NCI-H2196 (cell line): ENCODE measurements around the gene MAFB.
A peak's percentile ranks its signal among the peaks of the same experiment; 100 is the strongest.

Source experiments
- DNase-seq: peaks from one replicate; lab custom pipeline; 2025; ENCODE audit not compliant: unreplicated experiment; lab: John Stamatoyannopoulos, UW

The MAFB gene

DNA sequence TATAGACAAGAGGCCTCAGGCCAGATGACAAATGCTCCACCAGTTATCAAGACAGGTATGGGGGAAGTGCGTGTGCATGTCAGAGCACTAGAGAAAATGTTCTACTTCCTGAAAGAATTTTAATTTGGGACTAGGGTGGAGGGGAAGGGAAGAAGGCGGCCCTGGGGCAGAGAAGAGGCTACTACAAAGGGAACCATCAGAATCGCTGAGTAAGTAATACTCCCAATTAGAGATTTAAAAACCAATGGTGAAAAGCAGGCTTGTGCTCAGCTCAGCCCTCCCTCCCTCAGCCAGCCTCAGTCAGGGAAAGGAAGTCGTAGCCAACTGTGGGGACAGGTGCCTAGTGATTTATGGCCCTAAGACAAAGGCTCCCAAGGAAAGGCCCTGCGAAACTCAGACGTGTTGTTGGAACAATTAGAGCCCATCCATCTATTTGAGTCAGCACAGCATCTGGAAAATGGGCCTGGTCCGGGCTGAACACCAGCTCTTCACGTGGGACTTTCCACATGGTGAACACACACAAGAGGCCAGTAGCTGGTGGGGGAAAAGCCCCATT, 15.0 kb upstream of the MAFB start:
- DNase-seq: no peak

DNA sequence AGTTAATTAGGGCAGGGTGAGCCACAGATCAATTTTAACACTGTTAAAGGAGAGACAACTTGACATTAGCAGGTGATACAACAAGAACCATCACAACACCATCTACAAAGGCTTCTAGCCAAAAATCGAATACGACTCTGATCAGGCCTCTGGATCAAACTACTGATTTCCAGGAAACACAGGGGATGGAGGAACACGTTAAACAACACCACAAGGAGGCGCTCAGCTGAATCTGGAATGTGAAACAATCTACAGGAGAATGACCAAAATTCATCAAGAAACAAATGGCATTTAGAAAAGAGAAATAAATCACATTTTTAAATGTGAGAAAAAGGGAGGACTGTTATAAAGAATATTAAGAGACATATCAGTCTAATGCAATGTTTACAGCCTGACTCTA, 13.5 kb upstream of the MAFB start:
- no peak for DNase-seq

DNA sequence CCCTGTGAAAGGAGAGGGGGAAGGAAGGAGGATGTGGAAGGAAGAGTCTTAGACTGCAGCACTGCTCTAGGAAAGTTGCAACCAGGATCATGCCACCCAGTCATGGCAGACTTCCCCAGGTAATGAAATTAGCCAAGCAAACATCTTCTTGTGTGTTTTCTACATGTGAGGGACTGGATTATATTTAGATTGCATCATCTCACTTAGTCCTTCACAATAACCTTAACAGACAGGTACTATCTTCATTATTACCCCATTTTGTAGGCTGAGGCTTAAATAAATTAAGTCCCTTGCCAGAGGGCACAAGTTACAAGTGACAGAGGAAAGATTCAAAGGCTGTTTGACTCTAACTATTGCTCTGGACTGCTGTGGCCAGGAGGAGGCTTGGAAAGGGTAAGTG, 9.7 kb upstream of the MAFB start:
- DNase-seq: no peak

DNA sequence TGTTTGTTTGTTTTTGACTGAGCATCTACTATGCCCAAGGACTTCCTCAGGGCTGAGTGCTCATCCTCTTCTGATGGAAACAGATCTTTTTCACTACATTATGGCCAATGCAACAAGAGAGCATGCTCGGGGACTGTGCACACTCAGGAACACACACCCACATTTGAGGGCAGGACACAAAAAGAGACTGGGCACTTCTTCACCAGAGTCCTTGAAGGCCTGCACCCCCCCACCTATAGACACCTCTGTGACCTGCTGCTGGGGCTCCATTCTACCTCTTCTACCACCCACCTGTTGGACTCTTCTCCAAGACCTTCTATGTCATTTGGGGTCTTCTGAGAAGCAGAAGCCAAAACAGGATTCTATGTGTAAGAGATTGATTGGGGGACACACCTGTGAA, 9.2 kb upstream of the MAFB start:
- DNase-seq: no peak

DNA sequence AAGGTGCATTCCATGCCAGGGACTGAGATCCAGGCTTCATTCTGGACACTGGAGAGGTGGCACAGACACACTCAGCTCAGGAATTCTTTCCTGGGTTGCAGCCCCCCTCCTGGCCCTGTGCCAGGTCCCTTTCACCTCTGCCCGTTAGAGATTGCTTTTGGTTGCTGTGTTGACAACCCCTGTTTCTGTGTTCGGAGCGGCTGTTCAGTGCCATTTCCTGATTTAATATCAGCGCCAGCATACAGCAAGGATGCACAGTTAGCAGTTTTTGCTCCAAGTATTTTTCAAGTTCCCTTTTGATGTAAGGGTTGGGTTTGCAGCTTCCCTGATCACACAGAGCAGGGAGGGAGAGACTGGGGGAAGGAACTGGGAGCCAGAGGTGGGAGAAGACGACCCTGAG, 8.5 kb upstream of the MAFB start:
- DNase-seq: no peak

DNA sequence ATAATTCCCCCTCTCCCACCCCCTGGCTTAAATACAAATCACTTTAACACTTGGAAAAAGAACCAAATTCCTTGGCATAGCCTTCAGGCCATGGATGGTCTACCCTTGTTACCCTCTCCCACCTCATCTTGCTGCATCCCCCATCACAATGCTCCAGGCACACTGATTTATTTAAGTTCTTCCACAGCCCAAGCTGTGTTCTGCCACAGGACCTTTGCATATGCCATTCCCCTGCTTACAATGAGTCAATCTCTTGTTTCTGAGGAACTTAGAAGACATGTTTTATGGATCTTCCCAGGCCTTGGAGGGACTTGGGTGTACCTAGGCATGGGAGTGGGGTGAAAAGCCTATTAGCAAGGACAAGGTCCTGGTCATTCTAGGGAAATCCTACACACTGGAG, 6.2 kb upstream of the MAFB start:
- DNase-seq: no peak

DNA sequence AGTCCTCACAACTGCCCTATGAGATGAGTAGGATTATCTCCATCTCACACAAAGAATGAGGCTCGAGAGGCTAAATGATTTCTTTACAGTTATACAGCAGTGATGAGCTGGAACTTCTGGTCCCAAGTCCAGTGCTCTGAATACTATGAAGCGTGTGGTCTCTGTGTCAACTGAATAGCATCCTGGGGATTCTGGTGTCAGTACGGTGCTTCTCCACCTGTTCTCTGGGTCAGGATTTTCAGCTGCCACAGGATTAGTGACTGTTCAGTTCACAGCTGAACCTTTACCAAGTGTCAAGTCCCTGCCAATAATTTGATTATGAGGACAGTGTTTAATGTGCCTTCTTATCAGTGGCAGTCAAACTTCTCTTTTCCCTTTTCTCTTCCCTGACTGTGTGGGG, 5.2 kb upstream of the MAFB start:
- DNase-seq: no peak

DNA sequence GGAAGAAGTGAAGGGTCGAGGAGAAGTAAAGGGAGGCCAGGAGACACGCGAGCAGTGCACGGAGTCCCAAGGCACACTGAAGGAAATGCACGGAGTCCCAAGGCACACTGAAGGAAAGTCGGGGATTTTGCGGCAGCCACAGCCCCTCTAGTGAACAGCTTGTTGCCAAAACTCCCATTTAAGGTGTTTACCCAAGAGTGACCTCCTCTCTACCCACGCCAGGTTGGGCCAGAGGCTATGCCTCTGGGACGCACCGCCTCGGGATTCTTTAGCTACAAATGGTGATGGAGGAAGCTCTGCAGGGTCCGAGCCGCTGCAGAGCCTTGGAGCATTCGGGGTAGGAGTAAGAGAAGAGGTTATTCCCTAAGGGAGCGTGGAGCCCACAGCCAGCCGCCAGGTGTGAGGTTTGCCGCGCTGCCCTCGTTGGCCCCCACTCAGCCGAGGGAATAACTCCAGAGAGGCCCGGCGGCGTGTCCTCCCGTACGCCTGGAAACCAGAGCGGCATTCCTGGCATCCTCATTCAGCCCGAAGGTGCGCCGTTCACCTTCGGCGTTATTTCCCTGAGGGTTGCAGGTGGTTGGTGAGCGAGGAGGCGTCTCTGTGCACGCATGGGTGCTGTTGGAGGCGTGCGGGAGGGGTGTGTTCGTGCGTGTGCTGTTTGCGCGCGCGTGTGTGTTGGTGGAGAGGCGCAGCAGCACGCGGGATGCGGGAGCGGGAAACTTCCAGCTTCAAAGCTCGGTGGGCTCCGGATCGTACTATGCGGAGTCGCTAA, 3.4 kb upstream of the MAFB start:
- no peak for DNase-seq

DNA sequence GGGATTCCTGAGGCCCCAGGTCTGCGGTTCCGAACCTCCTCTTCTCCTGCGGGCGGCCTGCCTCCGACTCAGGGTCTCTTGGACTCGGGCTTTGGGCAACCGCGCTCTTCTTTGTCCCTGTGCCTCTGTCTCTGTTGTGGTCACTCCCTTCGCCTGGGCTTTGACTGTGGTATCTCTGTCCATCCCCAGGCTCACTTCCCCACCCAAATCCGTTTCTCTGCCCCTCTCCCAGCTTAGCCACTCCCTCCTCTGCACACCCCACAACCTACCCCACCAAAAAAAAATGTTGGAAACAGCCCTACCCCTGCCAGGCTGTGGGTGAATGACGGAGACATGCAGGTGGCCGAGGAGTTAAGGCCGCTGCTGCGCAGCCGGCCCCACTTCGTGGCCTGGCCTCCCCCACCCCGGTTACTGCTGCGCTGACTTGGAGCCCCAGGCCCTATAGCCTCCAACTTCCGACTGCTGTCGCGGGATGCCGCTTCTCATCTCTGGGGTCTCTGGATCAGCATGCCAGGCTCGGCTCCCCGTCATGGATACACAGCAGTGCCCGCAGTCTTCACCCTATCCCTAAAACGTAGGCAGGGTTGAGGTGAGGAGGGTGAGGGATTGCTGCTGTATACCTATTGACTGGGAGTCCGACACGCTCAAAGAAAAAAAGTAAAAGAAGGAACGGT, 2.7 kb upstream of the MAFB start:
- no peak for DNase-seq

DNA sequence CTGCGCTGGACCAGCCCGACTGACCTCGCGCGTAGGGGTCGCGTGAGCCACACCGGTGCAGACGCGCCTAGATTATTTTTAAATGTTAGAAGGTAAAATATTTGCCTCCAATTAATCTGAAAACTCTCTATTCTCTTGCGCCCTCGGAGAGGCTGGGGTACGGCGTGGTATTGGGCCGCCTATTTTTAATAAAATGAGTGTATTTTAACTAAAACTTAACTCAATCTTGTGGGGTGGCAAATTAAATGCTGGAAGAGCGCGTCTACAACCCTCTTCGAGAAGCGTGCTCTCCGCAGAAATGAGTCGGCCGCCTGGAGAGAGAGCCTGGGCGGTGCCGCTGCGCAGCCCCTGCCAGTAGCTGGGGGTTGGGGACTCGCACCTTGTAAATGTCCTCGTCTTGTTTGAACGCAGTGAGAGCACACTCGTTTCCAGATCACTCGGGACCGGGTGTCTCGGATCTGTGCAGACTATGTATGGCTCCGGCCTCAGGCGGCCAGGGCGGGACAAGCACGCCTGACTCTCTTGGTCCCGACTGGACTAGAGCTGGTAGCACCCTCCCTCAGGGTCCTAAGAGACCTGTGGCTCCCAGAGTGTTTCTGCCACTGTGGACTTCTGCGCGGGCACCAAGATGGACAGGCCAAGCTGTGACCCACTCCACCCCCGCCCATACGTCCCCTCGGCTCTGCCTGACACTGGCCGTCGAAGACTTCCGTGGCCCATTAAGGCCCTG, 2.0 kb upstream of the MAFB start:
- no peak for DNase-seq

DNA sequence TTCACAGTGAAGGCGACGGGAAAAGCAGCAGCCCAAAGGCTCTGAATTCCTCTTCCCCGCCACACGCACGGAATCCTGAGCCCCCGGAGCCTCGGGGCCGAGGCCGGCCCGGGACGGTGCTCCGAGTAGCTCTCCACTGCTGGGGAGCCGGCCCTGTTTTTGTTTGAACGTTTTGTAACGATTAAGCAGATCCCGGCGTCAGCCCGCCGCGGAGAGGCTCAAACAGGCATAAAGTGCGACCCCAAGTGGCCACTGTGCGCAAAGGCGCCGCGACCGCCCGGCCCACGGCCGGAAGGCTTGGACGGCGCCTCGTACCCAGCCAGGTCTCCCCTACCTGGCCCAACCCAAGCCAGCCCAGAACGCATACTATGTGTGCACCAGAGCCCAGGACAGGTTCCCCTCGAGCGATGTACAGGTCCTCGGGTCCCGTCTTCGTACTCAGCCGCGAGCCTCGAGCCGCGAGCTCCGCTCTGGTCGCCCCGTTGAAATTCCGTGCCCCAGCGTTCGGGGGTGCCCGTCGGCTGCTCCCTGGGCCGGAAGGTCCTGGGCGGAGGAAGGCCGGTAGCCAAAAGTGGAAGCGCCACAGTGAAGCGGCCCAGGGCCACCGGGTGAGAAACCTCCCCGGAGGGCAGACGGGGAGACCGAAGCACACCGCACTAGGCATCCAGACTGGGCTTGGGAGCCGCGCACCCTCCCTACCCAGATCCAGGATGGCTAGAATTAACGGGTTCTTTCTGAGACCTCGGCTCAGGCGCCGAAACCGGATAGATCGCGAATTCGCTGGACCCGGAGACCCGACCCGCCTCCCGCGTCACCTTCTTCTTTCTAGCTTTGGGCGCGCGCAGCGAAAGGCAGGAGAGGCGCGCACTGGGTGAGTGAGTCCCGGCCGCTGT, 1.2 kb upstream of the MAFB start:
- DNase-seq: peak; percentile 67

DNA sequence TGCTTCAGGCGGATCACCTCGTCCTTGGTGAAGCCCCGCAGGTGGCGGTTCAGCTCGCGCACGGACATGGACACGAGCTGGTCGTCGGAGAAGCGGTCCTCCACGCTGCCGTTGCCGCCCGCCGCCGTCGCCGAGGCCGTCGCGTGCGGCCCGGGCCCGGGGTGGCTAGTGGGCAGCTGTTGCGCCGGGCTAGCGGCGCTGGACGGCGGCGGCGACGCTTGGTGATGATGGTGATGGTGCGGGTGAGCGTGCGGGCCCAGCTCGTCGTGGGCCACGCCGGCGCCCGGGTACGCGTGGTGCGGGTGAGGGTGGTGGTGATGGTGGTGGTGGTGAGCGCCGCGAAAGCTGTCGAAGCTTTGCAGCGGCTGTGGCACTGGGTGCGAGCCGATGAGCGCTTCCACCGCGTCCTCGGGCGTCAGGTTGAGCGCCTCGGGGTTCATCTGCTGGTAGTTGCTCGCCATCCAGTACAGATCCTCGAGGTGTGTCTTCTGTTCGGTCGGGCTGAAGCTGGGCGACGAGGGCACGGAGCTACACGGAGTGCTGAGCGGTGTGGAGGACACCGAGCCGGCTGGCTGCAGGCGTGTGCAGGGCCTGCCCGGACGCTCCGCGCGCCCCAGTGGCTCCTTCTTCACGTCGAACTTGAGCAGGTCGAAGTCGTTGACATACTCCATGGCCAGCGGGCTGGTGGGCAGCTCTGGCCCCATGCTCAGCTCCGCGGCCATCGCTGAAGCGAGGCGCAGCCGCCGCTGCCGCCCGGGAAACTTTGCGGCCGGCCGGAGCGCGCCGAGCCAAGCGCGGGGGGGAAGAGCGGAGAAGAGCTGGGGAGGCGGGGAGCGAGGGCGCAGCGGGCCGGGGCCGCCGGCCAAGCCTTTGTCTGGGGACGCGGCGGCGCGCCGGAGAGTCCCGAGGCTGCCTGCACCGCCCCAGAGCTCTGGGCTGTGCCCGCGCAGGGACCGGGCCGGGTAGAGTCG, 622 bp downstream of the MAFB start:
- no peak for DNase-seq

DNA sequence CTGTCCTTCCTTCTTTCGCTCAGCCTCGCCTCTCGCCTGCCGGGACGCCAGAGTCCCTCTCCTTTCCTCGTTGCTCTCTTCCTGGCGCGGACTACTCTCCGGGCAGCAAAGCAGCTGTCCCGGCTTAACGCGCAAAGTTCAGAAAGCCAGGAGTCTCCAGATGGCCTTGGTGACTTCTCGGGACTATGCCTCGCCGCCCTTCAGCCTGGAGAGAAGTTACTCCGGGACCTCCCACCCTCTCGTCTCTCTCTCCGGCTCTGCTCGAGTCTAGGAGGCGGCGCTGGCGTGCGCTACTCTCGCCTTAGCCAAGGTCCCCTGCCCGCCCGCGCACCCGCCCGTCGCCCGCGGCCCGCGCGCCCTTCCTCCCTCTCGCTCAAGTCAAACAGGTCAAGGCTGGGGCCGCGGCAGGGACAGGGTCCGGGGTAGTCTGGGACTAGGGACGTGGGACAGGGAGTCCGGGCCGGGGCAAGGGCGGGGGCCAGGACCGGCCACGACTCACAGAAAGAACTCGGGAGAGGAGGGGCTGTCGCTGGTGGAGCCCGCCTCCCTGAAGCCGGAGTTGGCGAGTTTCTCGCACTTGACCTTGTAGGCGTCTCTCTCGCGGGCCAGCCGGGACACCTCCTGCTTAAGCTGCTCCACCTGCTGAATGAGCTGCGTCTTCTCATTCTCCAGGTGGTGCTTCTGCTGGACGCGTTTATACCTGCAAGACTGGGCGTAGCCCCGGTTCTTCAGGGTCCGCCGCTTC, 1.5 kb downstream of the MAFB start:
- no peak for DNase-seq

DNA sequence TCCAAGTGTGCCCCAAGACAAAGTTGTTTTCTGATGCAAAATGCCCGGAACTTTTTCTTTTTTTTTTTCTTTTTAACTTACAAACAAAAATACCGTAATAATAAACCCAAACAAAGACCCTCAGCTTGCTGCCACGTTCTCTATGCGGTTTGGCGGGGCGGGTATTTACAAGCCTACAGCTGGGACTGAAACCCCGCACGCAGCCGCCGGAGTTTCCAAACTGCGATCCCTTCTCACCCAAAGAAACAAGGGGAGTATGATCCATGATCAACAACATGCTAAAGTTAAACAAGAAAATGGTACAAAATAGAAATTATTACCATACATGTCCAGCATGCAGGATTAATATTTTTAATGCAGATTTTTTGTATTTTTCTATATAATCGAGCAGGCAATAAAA, 2.1 kb downstream of the MAFB start:
- DNase-seq: no peak

DNA sequence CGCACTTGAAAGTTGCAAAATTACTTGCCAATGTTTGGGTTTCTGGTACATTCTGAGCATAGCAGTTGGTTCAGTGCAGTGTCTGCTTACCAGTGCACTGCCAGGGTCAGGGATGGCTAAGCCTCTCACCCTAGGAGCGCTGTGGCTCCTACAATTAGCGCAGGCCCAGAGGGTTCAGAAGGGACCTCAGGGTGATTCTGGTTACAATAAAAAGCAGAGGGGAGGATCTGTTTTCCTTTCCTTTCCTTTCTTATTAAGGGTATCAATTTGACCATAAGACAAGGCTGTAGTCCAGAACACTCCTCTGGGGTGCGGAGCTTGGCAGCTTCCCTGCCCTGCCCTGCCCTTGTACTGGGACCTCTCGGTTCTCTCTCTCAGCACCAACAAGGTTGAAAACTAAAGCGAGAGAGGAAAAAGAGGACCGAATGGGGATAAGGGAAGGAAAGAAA, 2.6 kb downstream of the MAFB start:
- DNase-seq: no peak

DNA sequence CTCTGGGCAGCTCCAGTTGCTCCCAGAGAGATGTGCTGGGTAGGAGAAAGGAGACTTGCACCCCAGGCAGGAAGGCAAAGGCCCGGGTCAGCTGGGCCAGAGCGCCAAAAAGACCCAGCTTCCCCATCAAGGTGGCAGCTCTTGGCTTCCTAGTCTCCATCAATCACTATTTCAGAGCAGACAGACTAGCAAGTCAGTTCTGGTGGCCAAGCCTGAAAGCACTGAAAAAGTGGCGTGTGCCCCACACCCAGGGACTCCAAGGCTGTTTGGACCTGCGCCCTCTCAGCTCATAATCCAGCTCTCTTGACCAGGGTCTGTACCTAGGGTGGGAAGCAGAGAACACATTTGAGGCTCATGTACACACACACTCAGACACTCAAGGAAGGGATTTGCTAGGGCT, 3.7 kb downstream of the MAFB start:
- DNase-seq: no peak

DNA sequence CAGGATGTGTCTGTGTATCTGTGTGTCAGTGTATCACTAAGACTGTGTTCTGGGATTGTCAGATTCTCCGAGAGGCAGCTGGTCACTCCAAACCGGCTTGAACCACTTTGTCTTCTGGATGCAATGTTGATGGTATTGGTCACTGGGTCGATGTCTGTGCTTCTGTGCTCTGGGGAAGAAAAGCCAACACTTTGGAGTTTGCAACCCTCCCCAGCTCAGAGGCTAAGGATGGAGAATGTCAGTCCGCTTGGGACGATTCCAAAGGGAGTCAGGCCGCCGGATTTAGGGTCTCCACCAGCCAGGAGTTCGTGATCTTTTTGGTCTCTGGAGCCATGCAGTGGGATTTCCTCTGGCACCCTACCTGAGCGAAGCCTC, 5.2 kb downstream of the MAFB start:
- no peak for DNase-seq

DNA sequence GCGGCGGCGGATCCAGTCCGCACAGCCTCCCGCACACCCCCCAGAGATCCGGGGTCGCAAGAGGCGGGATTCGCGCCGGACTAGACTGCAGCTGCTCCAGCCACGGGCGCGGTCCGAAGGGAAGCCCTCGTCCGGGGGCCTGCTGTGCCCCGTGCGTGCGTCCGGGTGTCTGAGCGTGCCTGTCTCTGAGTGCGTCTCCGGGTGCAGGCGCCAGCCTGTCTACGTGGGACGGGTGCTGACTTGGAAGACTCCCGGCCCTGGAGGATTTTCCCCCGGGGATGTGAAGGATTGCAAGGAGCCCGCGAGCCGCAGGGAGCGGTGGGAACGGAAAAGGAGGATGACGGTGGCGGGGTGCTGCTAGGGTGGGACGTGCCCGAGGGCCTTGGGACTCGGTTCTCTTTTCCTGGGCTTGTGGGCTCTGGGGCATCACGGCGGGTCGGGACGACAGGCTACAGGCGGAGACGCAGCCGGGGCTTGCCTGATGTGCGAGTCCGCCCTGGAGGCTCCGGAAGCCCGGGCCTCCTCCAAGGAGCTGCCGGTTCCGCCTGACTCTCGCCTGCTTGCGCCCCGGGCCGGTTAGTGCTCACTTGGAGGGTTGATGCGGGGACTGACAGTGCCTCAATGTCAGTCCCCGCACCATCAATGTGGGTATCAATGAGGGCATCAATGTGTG, 5.7 kb downstream of the MAFB start:
- no peak for DNase-seq
